GM21360 (cell line): ENCODE measurements around the gene SLC26A6.

Experiments
- ATAC-seq: cut with Tn5 transposase; IDR thresholded peaks from one replicate; pipeline ENCODE4 v1.9.1; 2021; ENCODE audit warnings: mild to moderate bottlenecking, moderate library complexity; ENCODE audit not compliant: unreplicated experiment

SLC26A6 gene

GRCh38 chr3:48599509-48600285, 35.6 kb downstream of the SLC26A6 start:
- ATAC-seq = no peak

- ATAC-seq = no peak
Measured at GRCh38 chr3:48599077-48599501, 36.2 kb downstream of the SLC26A6 start.

GRCh38 chr3:48598323-48599076, 36.8 kb downstream of the SLC26A6 start:
- no peak for ATAC-seq

- ATAC-seq = no peak
Measured at GRCh38 chr3:48597408-48597800, 37.9 kb downstream of the SLC26A6 start.

- ATAC-seq = no peak
Measured at GRCh38 chr3:48596676-48597407, 38.4 kb downstream of the SLC26A6 start.

GRCh38 chr3:48596157-48596556, 39.1 kb downstream of the SLC26A6 start:
- ATAC-seq = no peak

GRCh38 chr3:48595526-48596121, 39.6 kb downstream of the SLC26A6 start:
- ATAC-seq = no peak

- no peak for ATAC-seq
Measured at GRCh38 chr3:48595075-48595525, 40.2 kb downstream of the SLC26A6 start, which contains the start of gene COL7A1. Gene COL7A1, minus strand, starts transcription at chr3:48595329. Its CDS starts 170 bp downstream, at chr3:48595159.

GRCh38 chr3:48594417-48595049, 40.7 kb downstream of the SLC26A6 start:
- ATAC-seq = no peak

GRCh38 chr3:48593337-48593736, 41.9 kb downstream of the SLC26A6 start:
- no peak for ATAC-seq

GRCh38 chr3:48592519-48593087, 42.7 kb downstream of the SLC26A6 start:
- no peak for ATAC-seq

- no peak for ATAC-seq
Measured at GRCh38 chr3:48591886-48592518, 43.3 kb downstream of the SLC26A6 start.

GRCh38 chr3:48591436-48591835, 43.8 kb downstream of the SLC26A6 start:
- no peak for ATAC-seq

GRCh38 chr3:48588230-48588629, 47.0 kb downstream of the SLC26A6 start:
- no peak for ATAC-seq

GRCh38 chr3:48587686-48588085, 47.6 kb downstream of the SLC26A6 start:
- ATAC-seq = no peak

GRCh38 chr3:48585411-48585810, 49.9 kb downstream of the SLC26A6 start:
- no peak for ATAC-seq

- ATAC-seq = no peak
Measured at GRCh38 chr3:48584836-48585235, 50.4 kb downstream of the SLC26A6 start.

- ATAC-seq = no peak
Measured at GRCh38 chr3:48581621-48582481, 53.4 kb downstream of the SLC26A6 start.

GRCh38 chr3:48576647-48577046, 58.6 kb downstream of the SLC26A6 start:
- ATAC-seq = no peak
